IMR-90 (cell line): ENCODE results near the gene MEF2C. TPM values are rescaled to one million over a fixed set of nuclear protein-coding genes. Genes with fewer than 3 reads are reported as not detected.

Experiments
- ATAC-seq: fragments of 200-7000 bp; cut with Tn5 transposase; 2 replicates; pipeline ENCODE4 v1.9.1; 2020; ENCODE audit warnings: low read depth, mild to moderate bottlenecking, moderate library complexity
- BruUV-seq: library from RNA; stranded (reverse); fragments of 400-500 nt; replicated peaks from 2 replicates; lab custom pipeline; 2021; lab: Mats Ljungman, UMichigan
- CTCF ChIA-PET: fragments of 300-600 bp; formaldehyde crosslinking; extraction: SDS; loops from one replicate; lab custom pipeline; 2021; ENCODE audit warnings: antibody characterized with exemption; lab: Yijun Ruan, JAX
- POLR2A ChIA-PET: fragments of 300-600 bp; sonication (Branson Sonifier 250); formaldehyde crosslinking; loops from one replicate; lab custom pipeline; 2022; ENCODE audit warnings: antibody characterized with exemption; ENCODE audit not compliant: unreplicated experiment; lab: Charles Lee
- DNase-seq: peaks from one replicate; pipeline ENCODE4 v3.0.0; 2013
- H2AFZ ChIP-seq: replicated peaks from 2 replicates; pipeline ENCODE3; 2013; ENCODE audit warnings: low read length, mild to moderate bottlenecking; ENCODE audit not compliant: poor library complexity
- H2AK5ac ChIP-seq: 2 replicates; pipeline ENCODE4 v1.6.1; 2013; ENCODE audit warnings: low read depth, low read length, inconsistent platforms
- H2AK9ac ChIP-seq: replicated peaks from 2 replicates; pipeline ENCODE3; 2013; ENCODE audit warnings: mild to moderate bottlenecking, low read depth, low read length, moderate library complexity; ENCODE audit not compliant: poor library complexity
- H2BK120ac ChIP-seq: 2 replicates; pipeline ENCODE4 v1.6.1; 2013; ENCODE audit warnings: low read depth, low read length, inconsistent platforms
- H2BK15ac ChIP-seq: 3 replicates; pipeline ENCODE4 v1.6.1; 2013; ENCODE audit warnings: low read depth, low read length, inconsistent platforms
- H2BK20ac ChIP-seq: 2 replicates; pipeline ENCODE4 v1.6.1; 2013; ENCODE audit warnings: low read depth, mild to moderate bottlenecking, inconsistent platforms, low read length, moderate library complexity
- H2BK5ac ChIP-seq: 2 replicates; pipeline ENCODE4 v1.6.1; 2013; ENCODE audit warnings: mild to moderate bottlenecking, low read depth, low read length, inconsistent platforms; ENCODE audit not compliant: poor library complexity, severe bottlenecking
- H3K14ac ChIP-seq: replicated peaks from 2 replicates; pipeline ENCODE4 v1.6.1; 2013; ENCODE audit warnings: low read depth, low read length, inconsistent platforms
- H3K18ac ChIP-seq: 2 replicates; pipeline ENCODE4 v1.6.1; 2013; ENCODE audit warnings: low read depth, low read length, control low read depth
- H3K23ac ChIP-seq: 2 replicates; pipeline ENCODE4 v1.6.1; 2013; ENCODE audit warnings: low read depth, low read length, inconsistent platforms
- H3K27ac ChIP-seq: 2 replicates; pipeline ENCODE4 v1.5.1; 2013; ENCODE audit warnings: mild to moderate bottlenecking, control low read depth, low read length; ENCODE audit not compliant: insufficient read depth
- H3K27me3 ChIP-seq: 2 replicates; pipeline ENCODE4 v1.6.1; 2013; ENCODE audit warnings: low read length; ENCODE audit not compliant: control insufficient read depth, insufficient read depth
- H3K36me3 ChIP-seq: 2 replicates; pipeline ENCODE4 v1.6.1; 2013; ENCODE audit warnings: low read length, mixed read lengths; ENCODE audit not compliant: control insufficient read depth, insufficient read depth
- H3K4ac ChIP-seq: 2 replicates; pipeline ENCODE4 v1.6.1; 2013; ENCODE audit warnings: low read depth, low read length, inconsistent platforms
- H3K4me1 ChIP-seq: 2 replicates; pipeline ENCODE4 v1.6.1; 2013; ENCODE audit warnings: low read length, mixed read lengths; ENCODE audit not compliant: control insufficient read depth, insufficient read depth
- H3K4me2 ChIP-seq: 2 replicates; pipeline ENCODE4 v1.6.1; 2013; ENCODE audit warnings: low read depth, mild to moderate bottlenecking, control low read depth, low read length, moderate library complexity
- H3K4me3 ChIP-seq: 2 replicates; pipeline ENCODE4 v1.5.1; 2013; ENCODE audit warnings: low read depth, mild to moderate bottlenecking, control low read depth, low read length, moderate library complexity; ENCODE audit not compliant: insufficient read depth
- H3K56ac ChIP-seq: 2 replicates; pipeline ENCODE4 v1.6.1; 2013; ENCODE audit warnings: low read length, inconsistent platforms; ENCODE audit not compliant: insufficient read depth; ENCODE audit errors: extremely low read depth
- H3K79me1 ChIP-seq, 2 experiments: 2 replicates each; pipeline ENCODE4 v1.6.1; 2013; ENCODE audit warnings: low read length in 2 of 2, inconsistent platforms in 1 of 2, low read depth in 1 of 2
- H3K9ac ChIP-seq: 2 replicates; pipeline ENCODE4 v1.6.1; 2013; ENCODE audit warnings: low read depth, low read length, control low read depth
- H3K9me1 ChIP-seq: 2 replicates; pipeline ENCODE4 v1.6.1; 2013; ENCODE audit warnings: low read length, inconsistent platforms; ENCODE audit not compliant: insufficient read depth
- H3K9me3 ChIP-seq: 2 replicates; pipeline ENCODE4 v1.6.1; 2013; ENCODE audit warnings: low read length; ENCODE audit not compliant: control insufficient read depth, insufficient read depth
- H4K20me1 ChIP-seq: 2 replicates; pipeline ENCODE4 v1.6.1; 2013; ENCODE audit warnings: low read length, inconsistent platforms; ENCODE audit not compliant: insufficient read depth
- H4K5ac ChIP-seq: 2 replicates; pipeline ENCODE4 v1.6.1; 2013; ENCODE audit warnings: mild to moderate bottlenecking, low read depth, low read length, control low read depth
- H4K8ac ChIP-seq, 2 experiments: 2 replicates each; pipeline ENCODE4 v1.6.1; 2013; ENCODE audit warnings: low read depth in 2 of 2, low read length in 2 of 2, control low read depth in 1 of 2, inconsistent platforms in 1 of 2
- H4K91ac ChIP-seq: 2 replicates; pipeline ENCODE4 v1.6.1; 2013; ENCODE audit warnings: low read depth, low read length, inconsistent platforms; ENCODE audit not compliant: insufficient read depth
- BHLHE40 ChIP-seq: fragments of 150-350 bp; IDR thresholded peaks from 2 replicates; pipeline ENCODE4 v1.6.1; 2016; ENCODE audit warnings: mild to moderate bottlenecking, low read depth, low read length
- CEBPB ChIP-seq: IDR thresholded peaks from 2 replicates; pipeline ENCODE4 v1.6.1; 2012; ENCODE audit warnings: low read depth, low read length, improper control_type of control experiment
- CHD1 ChIP-seq: IDR thresholded peaks from 2 replicates; pipeline ENCODE4 v1.6.1; 2012; ENCODE audit warnings: low read depth, low read length, improper control_type of control experiment
- ELK1 ChIP-seq: fragments of 150-350 bp; IDR thresholded peaks from 2 replicates; pipeline ENCODE4 v1.6.1; 2016; ENCODE audit warnings: low read depth, mild to moderate bottlenecking, low read length, moderate library complexity, borderline replicate concordance
- FOS ChIP-seq: fragments of 150-350 bp; IDR thresholded peaks from 2 replicates; pipeline ENCODE4 v1.6.1; 2016; ENCODE audit warnings: low read depth, low read length
- MAFK ChIP-seq: IDR thresholded peaks from 2 replicates; pipeline ENCODE4 v1.6.1; 2012; ENCODE audit warnings: low read depth, low read length, improper control_type of control experiment
- MAZ ChIP-seq: IDR thresholded peaks from 2 replicates; pipeline ENCODE4 v1.6.1; 2012; ENCODE audit warnings: low read depth, mild to moderate bottlenecking, low read length, improper control_type of control experiment, moderate library complexity, borderline replicate concordance
- MXI1 ChIP-seq: IDR thresholded peaks from 2 replicates; pipeline ENCODE4 v1.6.1; 2012; ENCODE audit warnings: low read depth, mild to moderate bottlenecking, low read length, moderate library complexity, borderline replicate concordance
- NFE2L2 ChIP-seq: fragments of 150-350 bp; IDR thresholded peaks from 2 replicates; pipeline ENCODE4 v1.6.1; 2016; ENCODE audit warnings: low read depth, mild to moderate bottlenecking, low read length
- POLR2A ChIP-seq: IDR thresholded peaks from 2 replicates; pipeline ENCODE4 v1.6.1; 2012; ENCODE audit warnings: mild to moderate bottlenecking, low read depth, low read length
- RAD21 ChIP-seq: IDR thresholded peaks from 2 replicates; pipeline ENCODE4 v1.6.1; 2012; ENCODE audit warnings: low read length, improper control_type of control experiment
- RCOR1 ChIP-seq: IDR thresholded peaks from 2 replicates; pipeline ENCODE4 v1.6.1; 2012; ENCODE audit warnings: mild to moderate bottlenecking, low read length, improper control_type of control experiment; ENCODE audit not compliant: insufficient replicate concordance
- RFX5 ChIP-seq: IDR thresholded peaks from 2 replicates; pipeline ENCODE4 v1.8.0; 2012; ENCODE audit warnings: low read depth, mild to moderate bottlenecking, low read length, moderate library complexity
- SMC3 ChIP-seq: fragments of 150-350 bp; IDR thresholded peaks from 2 replicates; pipeline ENCODE4 v1.6.1; 2016; ENCODE audit warnings: low read depth, mild to moderate bottlenecking, antibody characterized with exemption, low read length, moderate library complexity
- dilution Hi-C: fragments of 300-500 bp; cut with HindIII; formaldehyde crosslinking; loops from one replicate; pipeline ENCODE4 v1.14.3; 2018; ENCODE audit warnings: low sequenced_read_pairs; ENCODE audit not compliant: unreplicated experiment
- in situ Hi-C: fragments of 300-500 bp; cut with MboI; formaldehyde crosslinking; loops from 3 replicates; pipeline ENCODE4 v1.14.3; 2019; ENCODE audit warnings: low sequenced_read_pairs, inconsistent platforms, mixed read lengths
- intact Hi-C: fragments of 100-400 bp; cut with micrococcal nuclease; formaldehyde crosslinking; loops from 2 replicates; pipeline ENCODE4 v1.10.0; 2022
- polyA plus RNA-seq, 3 experiments: library from polyadenylated mRNA; depleted of rRNA; stranded (reverse); fragments of >200 nt; gene quantifications; 2 replicates each; pipeline ENCODE4 v1.2.3, GENCODE V29; 2012; ENCODE audit warnings: low replicate concordance in 1 of 3
- total RNA-seq: library from RNA; depleted of rRNA; stranded (reverse); fragments of >200 nt; gene quantifications from 2 replicates; pipeline ENCODE4 v1.2.3, GENCODE V29; 2012
- TF ChIP-seq, protein P1 (sequence below): conservative IDR thresholded peaks from 2 replicates; pipeline ENCODE4 v1.5.1; 2012; ENCODE audit warnings: mild to moderate bottlenecking, low read depth, low read length, improper control_type of control experiment
- TF ChIP-seq, protein P2 (sequence below): fragments of 150-350 bp; IDR thresholded peaks from 2 replicates; pipeline ENCODE4 v1.6.1; 2017; ENCODE audit warnings: mild to moderate bottlenecking, antibody characterized with exemption, low read length, low read depth

Gene MEF2C
- total and polyA plus RNA-seq, 2 of the 4 experiments (the other 2 are of a cell fraction): 1.5 to 6.8 TPM

DNA sequence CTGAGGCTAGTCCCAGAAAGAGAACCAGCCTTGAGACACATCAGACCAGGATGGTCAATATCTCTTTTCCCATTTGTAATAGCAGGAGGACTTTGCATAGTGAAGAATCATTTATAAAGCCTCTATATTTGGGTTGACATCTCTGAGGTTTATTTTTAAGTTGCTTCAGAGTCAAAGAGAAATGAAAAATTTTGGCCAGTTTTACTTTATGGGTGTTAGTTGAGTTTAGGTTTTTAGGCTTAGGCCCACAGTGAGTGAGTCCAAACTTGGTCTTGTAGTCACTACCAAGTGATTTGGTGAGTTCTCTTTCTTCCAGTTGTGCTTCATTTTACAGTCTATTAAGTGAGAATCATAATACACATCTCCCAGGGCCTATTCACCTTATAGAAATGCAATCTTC is 5.3 kb upstream of the MEF2C start:
- BruUV-seq: no TSS peak
- Histone ChIP-seq H4K91ac (no peak overlapping the region), H3K18ac (no peak overlapping the region), H2AK5ac (no peak overlapping the region), H3K4ac (no peak overlapping the region), H3K79me1 (0 out of 4 replicates have a peak, but pooled peaks cover 0 to 6% of the 10 kb centered on the region in 2 experiments), H2BK120ac (no peak overlapping the region), H3K36me3 (no peaks in the 10 kb centered on the region), H2BK15ac (no peak overlapping the region), H2BK5ac (no peak overlapping the region), H4K8ac (no peak overlapping the region), H3K27me3 (no peaks in the 10 kb centered on the region), H3K4me2 (no peak overlapping the region), H3K27ac (no peak overlapping the region), H2BK20ac (no peak overlapping the region), H3K23ac (no peak overlapping the region), H2AFZ (no peak overlapping the region), H3K4me3 (no peak overlapping the region), H3K9ac (no peak overlapping the region), H3K9me3 (no peaks in the 10 kb centered on the region), H4K5ac (no peak overlapping the region), H3K56ac (no peak overlapping the region), H3K9me1 (no peaks in the 10 kb centered on the region; the same call in 1 of the 2 replicates), H4K20me1 (no peaks in the 10 kb centered on the region), H3K4me1 (0 out of 2 replicates have a peak, but pooled peaks cover 1% of the 10 kb centered on the region), H3K14ac (no peak overlapping the region), H2AK9ac (no peak overlapping the region)
- TF ChIP-seq RFX5 (no peak), FOS (no peak), CHD1 (no peak), MXI1 (no peak), BHLHE40 (no peak), RCOR1 (no peak), MAZ (no peak), RAD21 (no peak), NFE2L2 (no peak), CEBPB (no peak), MAFK (no peak), ELK1 (no peak), SMC3 (no peak), POLR2A (no peak)
- TF ChIP-seq, protein P1, sequence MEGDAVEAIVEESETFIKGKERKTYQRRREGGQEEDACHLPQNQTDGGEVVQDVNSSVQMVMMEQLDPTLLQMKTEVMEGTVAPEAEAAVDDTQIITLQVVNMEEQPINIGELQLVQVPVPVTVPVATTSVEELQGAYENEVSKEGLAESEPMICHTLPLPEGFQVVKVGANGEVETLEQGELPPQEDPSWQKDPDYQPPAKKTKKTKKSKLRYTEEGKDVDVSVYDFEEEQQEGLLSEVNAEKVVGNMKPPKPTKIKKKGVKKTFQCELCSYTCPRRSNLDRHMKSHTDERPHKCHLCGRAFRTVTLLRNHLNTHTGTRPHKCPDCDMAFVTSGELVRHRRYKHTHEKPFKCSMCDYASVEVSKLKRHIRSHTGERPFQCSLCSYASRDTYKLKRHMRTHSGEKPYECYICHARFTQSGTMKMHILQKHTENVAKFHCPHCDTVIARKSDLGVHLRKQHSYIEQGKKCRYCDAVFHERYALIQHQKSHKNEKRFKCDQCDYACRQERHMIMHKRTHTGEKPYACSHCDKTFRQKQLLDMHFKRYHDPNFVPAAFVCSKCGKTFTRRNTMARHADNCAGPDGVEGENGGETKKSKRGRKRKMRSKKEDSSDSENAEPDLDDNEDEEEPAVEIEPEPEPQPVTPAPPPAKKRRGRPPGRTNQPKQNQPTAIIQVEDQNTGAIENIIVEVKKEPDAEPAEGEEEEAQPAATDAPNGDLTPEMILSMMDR: no peak
- TF ChIP-seq, protein P2, sequence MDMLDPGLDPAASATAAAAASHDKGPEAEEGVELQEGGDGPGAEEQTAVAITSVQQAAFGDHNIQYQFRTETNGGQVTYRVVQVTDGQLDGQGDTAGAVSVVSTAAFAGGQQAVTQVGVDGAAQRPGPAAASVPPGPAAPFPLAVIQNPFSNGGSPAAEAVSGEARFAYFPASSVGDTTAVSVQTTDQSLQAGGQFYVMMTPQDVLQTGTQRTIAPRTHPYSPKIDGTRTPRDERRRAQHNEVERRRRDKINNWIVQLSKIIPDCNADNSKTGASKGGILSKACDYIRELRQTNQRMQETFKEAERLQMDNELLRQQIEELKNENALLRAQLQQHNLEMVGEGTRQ: no peak
- ChIA-PET POLR2A (no interaction called here), CTCF (no interaction called here)
- in situ Hi-C loops: loop anchor here (10.0 kb wide), 1 partner anchor 57 kb away; no protein-coding TSS in a partner anchor
- DNase-seq: no peak
- dilution Hi-C loops: no loop called here
- ATAC-seq: no peak
- intact Hi-C loops: loop anchor here (10.0 kb wide), 1 partner anchor 327 kb away; no protein-coding TSS in a partner anchor
